SHP77 (cell line): ENCODE measurements around the gene PPP1R14B.
A peak's percentile ranks its signal among the peaks of the same experiment; 100 is the strongest.
"Not testable (repeated sequence)": the region's sequence is repeated elsewhere in the genome, so short reads cannot be mapped to it uniquely, and the experiment has no call there.

Experiments used
- DNase-seq, 2 experiments: peaks; one replicate each; lab custom pipeline; 2025; lab: John Stamatoyannopoulos, UW

PPP1R14B gene

DNA sequence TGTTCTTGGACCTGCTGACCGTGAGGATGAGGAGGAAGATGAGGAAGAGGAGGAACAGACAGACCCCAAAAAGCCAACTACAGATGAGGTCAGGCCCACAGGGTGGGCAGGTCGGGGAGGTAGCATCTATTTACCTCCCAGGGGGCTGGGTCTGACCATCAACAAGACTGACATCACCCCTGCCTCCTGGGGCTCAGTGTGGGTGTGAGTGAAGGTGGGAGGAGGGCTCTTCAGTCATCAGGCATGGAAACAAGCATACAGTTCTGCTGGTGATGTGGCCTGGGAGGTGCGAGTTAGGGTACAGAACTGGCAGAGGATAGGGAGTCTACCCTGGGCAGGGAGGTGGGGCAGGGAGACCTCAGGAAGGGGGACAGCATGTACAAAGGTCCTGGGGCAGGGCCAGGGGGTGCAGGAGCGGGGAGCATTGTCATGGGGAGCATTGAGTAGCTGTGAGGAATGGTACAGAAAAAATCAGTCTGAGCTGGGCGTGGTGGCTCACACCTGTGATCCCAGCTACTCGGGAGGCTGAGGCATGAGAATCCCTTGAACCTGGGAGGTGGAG is 13.5 kb upstream of the PPP1R14B start:
- DNase-seq, result no peak

DNA sequence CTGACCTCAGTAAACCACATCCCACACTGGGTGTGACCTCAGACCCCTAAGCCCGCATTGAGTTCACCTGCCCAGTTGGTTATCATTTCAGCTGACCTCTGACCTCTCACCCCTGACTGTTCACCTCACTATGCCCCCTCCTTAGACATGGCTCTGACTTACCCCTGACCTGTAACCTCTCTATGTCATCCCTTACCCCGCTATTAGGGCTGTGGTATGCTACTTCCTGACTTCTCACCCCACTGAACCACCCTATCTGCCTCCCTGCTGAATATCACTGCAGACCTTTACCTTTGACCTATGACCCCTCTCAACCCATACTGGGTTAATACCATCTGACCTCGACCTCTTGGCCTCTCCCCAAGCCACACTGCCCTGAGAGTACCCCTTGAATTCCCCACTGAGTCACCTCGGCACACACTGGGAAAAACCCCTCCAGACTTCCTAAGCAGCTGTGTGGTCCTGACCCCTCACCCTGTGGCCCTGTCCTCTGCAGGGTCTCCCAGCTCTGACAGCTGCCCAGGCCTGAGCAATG is 12.9 kb upstream of the PPP1R14B start:
- DNase-seq, result no peak

DNA sequence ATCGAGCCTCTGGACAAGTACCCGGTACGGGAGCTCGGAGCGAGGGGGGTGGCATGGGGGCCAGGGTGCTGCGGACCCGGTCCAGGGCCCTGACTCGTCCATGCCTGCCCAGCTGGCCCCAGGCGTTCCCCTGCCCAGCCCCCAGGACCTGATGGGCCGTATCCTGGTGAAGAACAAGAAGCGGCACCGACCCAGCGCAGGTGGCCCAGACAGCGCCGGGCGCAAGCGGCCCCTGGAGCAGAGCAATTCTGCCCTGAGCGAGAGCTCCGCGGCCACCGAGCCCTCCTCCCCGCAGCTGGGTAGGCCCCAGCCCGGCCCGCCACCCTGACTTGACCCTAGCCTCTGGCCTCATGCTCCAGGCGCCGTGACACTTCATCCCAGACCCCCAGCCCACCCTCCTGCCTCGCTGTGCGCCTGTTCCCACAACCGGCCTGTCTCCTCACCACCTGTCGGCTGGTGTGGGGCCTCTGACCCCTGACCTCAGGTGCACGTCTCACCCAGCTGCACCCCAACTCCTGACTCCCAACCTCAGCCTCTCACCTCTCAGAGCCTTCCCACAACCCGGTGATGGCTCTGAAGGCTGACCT is 12.3 kb upstream of the PPP1R14B start:
- DNase-seq, result no peak

DNA sequence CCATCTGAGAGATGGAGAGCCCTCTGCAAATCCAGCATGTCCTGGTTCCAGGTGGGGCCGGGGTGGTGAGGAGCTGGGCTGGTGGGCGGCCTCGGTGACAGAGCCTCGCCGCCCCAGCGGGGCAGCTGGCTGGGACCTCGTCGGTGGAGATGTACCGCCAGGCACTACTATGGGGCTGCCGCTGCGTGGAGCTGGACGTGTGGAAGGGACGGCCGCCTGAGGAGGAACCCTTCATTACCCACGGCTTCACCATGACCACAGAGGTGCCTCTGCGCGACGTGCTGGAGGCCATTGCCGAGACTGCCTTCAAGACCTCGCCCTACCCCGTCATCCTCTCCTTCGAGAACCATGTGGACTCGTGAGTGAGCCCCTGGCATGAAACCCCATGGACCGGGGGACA is 11.6 kb upstream of the PPP1R14B start:
- DNase-seq, result no peak

DNA sequence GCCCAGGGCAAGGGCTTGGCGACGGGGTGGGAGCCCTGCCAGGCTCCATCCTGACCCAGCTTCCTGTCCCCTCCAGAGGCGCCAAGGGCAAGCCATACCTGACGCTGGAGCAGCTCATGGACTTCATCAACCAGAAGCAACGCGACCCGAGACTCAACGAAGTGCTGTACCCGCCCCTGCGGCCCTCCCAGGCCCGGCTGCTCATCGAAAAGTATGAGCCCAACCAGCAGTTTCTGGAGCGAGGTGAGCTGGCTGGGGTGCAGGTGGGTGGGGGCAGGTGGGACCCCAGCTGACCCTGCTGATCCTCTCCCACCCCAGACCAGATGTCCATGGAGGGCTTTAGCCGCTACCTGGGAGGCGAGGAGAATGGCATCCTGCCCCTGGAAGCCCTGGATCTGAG is 9.6 kb upstream of the PPP1R14B start:
- no peak for DNase-seq

DNA sequence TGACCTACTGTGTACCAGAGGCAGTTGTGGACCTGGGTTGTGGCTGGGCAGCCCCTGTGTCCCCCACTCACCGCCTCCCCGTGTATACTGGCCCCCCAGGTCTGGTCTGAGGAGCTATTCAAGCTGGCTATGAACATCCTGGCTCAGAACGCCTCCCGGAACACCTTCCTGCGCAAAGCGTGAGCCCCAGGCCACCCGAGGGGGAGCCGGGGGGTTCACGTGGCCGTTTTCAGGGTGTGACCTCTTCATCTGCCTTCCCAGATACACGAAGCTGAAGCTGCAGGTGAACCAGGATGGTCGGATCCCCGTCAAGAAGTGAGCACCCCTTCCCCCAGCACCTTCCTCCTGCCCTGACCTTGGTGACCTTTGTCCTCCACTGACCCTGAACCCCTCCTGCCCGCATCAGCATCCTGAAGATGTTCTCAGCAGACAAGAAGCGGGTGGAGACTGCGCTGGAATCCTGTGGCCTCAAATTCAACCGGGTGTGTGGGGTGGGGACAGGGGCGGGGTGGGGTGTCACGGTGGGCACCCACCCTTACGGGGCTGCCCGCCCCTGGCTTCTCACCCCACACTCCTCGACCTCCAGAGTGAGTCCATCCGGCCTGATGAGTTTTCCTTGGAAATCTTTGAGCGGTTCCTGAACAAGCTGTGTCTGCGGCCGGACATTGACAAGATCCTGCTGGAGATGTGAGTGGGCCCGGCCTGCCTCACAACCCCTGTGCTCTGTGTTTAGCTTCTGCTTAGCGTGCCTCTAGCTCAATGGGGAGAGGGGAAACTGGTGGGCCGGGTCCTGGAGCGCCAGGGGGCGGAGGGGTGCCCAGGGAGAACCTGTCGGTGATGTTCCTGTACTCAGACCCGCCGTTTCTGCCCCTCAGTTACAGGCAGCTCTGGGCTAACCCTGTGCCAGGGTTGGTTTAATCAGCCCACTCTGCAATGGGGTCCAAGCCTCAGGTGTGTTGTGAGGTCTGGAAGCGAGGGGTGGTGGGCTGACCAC is 8.7 kb upstream of the PPP1R14B start:
- DNase-seq, result no peak

DNA sequence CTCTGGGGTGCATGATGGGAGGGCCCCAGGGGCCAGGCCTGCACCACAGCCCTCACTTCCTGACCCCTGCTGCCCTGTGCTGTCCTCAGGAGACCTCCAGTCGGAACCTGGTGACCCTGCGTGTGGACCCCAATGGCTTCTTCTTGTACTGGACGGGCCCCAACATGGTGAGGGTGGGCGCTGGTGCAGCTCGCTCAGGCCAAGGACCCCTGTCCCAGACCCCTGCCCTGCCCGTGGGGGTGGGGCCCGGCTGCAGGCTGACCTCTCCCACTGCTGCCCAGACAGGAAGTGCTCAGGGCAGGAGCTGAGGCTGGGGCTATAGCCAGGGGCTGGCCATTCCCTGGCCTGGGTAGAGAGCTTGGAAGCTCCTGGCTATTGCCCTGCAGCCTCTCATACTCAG is 7.6 kb upstream of the PPP1R14B start:
- no peak for DNase-seq

DNA sequence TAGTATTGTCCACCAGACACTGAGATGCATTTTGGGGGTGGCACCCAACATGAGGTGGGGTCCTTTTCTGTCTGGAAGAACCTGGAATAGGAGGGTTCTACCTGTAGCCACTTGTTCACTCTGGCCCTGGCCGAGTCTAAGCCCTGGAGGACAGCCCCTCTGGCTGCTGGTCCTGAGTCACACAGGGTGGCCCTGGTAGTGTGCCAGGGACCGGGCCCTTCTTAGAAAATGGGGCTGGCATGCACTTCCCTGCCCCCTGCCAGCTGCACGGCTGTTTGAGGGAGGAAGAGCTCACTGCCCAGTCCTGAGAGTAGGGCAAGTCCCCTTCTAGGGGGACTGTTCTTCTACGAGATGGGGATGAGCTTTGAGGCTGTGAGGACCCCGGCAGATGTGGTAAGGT is 6.7 kb upstream of the PPP1R14B start:
- no peak for DNase-seq

DNA sequence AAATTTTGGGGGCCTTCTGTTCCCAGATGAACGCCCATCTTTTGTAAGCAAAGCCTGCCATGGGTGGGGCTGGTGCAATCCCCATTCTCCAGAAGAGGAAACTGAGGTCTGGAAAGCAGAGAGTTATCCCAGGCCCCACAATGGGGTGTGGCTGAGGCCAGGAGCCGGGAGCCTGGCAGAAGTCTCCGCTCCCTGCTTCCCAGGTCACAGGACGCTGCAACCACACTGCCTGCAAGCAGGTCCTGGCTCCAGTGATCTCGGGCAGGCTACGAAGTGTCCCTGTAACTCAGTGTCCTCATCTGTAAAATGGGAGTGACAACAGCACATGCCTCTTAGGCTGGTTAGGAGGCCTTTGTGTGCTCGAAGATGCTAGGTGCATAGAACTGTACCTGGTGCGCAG is 6.3 kb upstream of the PPP1R14B start:
- DNase-seq, result no peak

DNA sequence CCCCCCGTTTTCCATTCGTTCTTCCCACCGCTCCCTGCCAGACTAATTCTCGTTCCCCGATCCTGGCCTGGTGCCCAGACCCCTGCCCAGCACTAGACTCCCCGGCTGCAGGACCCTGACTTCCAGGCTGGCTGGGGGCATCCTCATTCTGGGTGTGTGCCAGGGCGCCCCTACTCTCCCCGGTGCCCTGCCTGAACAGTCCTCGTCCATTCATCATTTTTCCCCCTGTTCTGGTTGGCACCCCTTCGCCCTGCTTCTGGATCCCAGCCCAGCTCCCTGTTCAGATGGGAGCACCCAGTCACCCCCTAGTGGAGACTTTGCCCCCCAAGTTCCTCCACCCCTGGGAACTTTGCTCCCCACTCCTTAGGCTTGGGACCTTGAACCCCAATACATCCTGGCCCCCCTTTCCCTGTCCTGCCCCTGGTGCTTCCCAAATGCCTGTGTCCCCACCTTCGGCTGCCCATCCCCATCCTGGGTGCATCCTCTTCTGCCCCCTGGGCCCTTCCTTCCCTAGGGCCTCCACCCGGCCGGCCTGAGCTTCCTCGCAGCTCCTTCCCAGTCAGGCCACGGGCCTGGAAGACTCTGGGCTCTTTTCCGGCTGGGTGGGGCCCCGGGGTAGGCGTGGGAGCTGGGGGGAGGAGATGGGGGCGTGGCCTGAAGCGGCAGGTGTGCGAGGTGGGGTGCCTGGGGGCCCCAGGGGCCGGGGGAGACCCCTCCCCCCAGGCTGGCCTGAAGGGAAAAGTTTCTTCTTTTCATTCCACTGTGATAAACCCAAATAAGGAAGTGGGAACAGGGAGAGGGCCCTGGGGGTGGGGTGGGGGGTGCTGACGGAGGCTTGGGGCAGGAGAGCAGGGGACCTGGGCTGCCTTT is 5.5 kb upstream of the PPP1R14B start:
- DNase-seq, result no peak

DNA sequence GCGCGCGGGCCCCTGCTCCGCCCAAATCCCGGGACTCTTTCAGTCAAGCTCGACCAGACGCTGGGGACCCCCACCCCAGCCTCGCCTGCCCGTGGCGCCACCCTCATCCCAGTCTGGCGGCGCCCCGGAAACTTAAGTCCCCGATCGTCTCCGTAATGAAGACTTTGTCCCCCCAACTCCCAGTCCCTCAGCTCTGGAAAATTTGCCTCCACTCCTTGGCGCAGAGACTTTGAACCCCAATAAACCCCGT is 4.9 kb upstream of the PPP1R14B start:
- DNase-seq, result no peak

DNA sequence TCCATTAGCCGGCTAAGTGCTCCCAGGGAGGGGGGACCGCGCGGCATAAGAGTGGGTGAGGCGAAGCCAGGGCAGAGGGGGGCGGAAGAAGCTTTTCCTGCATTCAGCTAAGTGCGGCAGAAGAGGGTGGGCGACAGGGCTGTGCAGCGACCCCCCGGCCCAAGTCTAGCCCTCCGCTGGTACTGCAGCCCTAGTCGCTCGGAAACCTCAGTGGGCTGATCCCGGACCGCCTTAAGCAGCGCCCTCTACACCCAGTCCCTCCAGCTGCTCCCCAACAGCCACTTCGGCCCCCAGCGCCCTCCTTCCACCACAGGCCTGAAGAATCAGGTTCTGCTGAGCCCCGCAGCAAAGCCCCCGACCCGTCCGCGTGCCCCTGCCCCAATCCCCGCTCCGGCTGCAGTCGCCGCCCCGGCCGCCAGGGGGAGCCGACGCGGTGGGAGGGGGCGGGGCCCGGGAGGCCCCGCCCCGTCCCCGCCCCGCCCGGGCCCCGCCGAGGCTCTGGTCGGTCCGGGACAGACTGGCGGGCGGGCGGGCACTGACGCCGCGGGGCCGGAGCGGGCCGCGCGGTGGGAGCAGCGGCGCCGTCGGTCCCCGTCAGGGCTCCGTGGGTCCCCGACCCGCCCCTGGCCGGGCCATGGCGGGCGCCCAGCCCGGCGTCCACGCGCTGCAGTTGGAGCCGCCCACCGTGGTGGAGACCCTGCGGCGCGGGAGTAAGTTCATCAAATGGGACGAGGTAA is 4.4 kb upstream of the PPP1R14B start, which contains the start of gene PLCB3:
PLCB3 (plus strand) TSS at position 515 of the 737 bp plus-strand sequence; CDS start at position 635, 120 bp downstream.
- no peak for DNase-seq

DNA sequence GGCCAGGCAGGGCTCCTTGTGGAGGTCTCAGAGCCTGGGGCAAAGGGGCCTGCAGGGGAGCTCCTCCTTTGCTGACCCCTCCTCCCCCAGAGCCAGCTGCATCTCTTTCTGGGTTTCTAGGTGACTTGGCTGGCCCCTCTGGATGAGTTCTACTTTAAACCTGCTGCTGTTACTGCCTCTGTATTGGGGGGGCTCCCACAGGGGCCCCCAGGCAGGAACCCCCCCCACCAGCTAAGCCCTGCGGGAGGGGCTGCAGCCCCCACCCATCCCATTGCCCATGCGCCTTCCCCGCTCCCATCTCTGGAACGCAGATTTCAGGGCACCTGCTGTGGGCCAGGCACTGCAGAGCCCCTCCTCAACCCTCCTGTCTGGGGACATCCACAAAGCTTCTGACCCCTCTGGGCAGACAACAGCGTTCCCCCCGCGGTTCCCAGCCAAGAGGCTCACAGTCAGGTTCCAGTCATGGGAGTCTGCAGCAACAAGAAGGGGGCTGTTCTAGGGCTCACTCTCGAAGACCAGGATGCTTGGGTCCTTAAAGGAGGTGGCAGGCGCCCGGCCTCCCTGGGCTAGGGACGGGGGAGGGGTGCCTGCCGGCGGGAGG is 3.8 kb upstream of the PPP1R14B start:
- DNase-seq, result no peak

DNA sequence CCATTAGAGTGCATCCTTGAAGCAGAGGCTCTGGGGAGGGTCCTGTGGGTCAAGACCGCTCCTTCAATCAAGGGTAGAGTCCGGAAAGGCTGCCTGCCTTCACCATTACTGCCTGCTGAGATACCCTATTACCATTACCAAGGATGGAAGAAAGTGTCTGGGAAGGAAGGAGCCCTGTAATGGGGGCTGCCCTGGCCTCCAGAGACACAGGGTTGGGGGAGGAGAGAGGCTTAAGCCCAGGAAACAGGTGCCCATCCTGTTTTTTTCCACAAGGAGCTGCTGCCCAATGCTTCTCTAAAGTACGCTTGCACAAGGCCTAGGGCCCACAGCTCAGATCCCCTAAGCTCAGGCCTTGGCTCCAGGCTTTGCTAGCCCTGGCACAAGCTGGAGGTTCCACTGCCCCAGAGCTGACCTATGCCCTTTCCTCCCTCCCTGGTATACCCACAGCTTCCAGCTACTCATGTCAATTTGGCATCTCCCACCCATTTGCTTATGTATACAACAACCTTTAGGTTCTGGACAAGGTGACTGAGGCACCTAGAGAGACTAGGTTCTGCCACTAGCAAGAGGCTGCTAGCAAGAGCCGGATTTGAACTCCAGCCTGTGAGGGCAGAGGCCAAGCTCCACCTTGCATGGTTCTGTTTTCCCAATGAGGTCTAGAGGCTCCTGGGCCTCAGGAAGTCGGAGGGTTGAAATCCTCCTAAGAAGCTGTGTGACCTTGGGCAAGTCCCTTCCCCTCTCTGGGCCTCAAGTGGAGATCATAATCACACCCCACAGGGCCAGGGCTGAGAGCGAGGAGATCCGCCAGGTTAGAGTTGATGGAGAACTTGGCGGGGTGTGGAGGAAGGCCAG is 3.0 kb upstream of the PPP1R14B start:
- no peak for DNase-seq

DNA sequence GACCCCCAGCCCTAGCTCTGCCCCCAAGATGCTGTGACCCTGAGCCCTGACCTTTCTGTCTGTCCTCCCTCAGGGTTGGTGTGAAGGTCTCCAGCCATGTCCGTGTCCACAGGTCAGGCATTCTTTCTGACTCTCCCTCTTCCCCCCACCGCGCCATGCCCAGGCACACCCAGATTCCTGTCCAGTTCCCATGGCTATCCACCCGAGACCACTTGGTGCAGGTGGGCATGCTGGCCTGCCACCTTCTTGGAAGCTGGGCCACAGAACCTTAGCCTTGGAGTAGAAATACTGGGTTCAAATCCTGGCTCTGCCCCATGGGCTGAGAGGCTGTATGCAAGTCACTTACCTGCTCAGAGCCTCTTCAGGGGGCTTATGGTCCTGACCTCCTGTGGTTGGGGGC is 2.3 kb upstream of the PPP1R14B start:
- DNase-seq, result no peak

DNA sequence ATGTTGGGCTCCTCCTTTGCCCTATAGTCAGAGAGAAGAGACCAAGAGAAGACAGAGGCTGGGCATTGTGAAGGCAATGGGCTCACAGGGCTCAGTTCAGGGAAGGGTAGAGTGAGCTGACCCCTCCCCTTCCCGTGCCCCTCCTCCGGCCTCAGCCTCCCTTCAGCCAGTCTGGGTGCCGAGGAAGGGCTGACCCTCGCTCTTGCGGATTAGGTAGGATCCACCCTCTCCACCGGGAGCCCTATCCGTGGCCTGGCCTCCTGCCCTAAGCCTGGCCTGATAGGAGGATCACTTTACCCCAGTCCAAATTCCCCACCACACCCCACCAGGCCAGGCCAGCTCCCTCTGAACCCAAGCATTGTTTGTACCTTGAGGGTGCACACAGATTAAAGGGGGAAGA is 1.8 kb upstream of the PPP1R14B start:
- no peak for DNase-seq

DNA sequence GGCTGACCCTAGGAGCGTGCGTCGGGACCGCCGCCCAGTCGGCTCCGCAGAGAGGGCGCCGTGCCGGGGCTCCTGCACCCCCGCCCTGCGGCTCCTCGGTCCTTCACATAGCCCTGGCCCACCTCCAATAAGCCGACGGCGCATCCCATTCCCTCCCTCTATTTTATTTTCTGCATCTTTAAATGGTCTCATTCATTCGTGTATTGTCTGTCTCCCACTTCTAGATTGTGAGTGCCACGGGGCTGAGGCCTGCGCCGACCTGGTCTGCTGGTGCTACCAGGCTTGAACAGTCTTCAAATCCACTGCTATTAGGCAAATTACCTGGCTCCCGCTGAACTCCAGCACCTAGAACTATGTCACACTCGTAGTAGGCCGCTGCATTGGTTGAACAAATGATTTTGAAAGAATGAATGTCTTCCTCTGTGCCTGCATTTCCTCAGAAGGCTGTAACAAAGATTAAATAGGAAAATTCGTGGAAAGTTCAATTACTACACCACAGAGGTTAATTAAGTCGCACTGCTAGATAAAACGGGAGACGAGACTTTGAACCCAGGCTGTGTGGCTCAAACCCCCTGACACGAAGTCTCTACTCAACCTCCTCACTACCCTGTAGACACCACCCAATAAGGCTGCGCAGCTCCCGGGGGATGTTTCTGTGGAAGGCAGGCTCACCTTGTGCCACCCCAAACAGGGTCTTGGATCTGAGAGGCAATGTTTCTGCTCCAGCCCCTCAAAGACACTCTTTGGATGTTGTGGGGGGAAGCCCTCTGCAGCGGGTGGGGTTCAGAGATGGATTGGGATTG is 1.2 kb upstream of the PPP1R14B start:
- DNase-seq, result no peak

DNA sequence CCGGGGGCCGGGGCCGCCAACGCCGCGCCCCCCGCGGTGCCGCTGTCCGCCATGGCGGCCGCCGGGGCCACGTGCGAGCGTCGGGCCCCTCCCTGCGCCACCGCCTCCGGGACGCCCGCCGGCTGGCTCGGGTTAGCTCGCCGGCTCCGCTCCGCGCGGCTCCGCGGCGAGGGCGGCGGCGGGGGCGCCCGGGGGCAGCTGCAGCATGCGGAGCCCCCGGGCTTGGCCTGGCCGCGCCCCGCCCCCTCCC is 197 bp downstream of the PPP1R14B start:
- DNase-seq, result not testable (repeated sequence)

DNA sequence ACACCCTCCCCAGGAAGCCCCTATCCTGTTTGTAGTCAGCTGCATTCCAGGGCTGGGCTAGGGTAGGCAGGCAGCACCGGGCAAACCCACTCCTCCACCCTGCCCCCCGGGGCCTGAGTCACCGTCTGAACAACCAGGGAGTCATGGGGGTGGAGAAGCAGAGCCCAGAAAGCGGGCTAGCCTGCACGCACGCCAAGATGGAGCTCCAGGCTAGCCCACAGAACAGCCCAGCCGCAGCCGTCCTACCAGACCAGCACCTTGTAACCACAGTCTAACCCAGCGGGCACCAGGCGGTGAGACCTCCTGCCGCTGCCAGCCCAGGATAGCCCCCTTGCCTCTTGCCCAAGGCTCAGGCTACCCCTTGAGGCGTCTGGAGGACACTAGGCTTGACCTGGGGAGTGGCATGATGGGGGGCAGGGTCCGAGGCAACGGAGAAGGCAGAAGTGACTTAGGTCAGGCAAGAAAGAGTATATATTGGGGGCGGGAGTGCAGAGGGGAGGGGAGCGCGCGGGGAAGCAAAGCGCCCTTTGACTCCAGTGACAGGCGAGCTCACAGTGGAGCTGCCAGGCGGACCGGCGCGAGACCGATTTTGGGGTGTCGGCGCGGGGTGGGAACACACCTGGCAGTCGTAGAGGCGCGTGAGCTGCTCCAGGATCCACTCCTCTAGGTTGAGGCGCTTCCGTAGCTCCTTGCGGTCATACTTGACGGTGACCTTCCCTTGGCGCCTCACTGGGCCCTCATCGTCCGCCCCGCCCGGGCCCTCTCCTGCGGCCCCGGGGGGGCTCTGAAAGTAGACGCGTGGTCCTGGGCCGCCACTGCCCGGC is 734 bp downstream of the PPP1R14B start:
- peak in 1 of 2 experiments; percentile 51 for DNase-seq
